GM23338 (cell line): ENCODE results near the gene KRT1. TPM values are rescaled to one million over a fixed set of nuclear protein-coding genes. Genes with fewer than 3 reads are reported as not detected.

Experiments used
- ATAC-seq: fragments of 200-7000 bp; cut with Tn5 transposase; 3 replicates; pipeline ENCODE4 v1.9.1; 2020
- DNase-seq: peaks from one replicate; pipeline ENCODE4 v3.0.0-alpha.2; 2015; ENCODE audit warnings: low spot score
- H2AFZ ChIP-seq: fragments of 200-600 bp; sonication (generic); 2 replicates; pipeline ENCODE4 v1.8.0; 2016; ENCODE audit warnings: antibody characterized with exemption, mild to moderate bottlenecking, moderate library complexity
- H3F3A ChIP-seq: fragments of 200-600 bp; sonication (generic); replicated peaks from 2 replicates; pipeline ENCODE4 v1.8.0; 2017; ENCODE audit warnings: antibody characterized with exemption, mixed run types, low read depth
- H3K27ac ChIP-seq: fragments of 200-600 bp; sonication (generic); 2 replicates; pipeline ENCODE4 v1.6.1; 2016; ENCODE audit warnings: low read depth
- H3K27me3 ChIP-seq: fragments of 200-600 bp; sonication (generic); 2 replicates; pipeline ENCODE4 v1.8.0; 2016; ENCODE audit warnings: mild to moderate bottlenecking, mixed run types, moderate library complexity; ENCODE audit not compliant: insufficient read depth
- H3K36me3 ChIP-seq: fragments of 200-600 bp; sonication (generic); 2 replicates; pipeline ENCODE4 v1.8.0; 2016; ENCODE audit warnings: mild to moderate bottlenecking; ENCODE audit not compliant: insufficient read depth
- H3K4me1 ChIP-seq: fragments of 200-600 bp; sonication (generic); 2 replicates; pipeline ENCODE4 v1.8.0; 2016; ENCODE audit warnings: mild to moderate bottlenecking, moderate library complexity; ENCODE audit not compliant: insufficient read depth
- H3K4me2 ChIP-seq: fragments of 200-600 bp; sonication (generic); 2 replicates; pipeline ENCODE4 v1.7.1; 2017; ENCODE audit warnings: mixed run types
- H3K4me3 ChIP-seq: fragments of 200-600 bp; sonication (generic); 2 replicates; pipeline ENCODE4 v1.6.1; 2016; ENCODE audit warnings: mixed run types
- H3K79me2 ChIP-seq: fragments of 200-600 bp; sonication (generic); replicated peaks from 2 replicates; pipeline ENCODE4 v1.8.0; 2017; ENCODE audit warnings: mild to moderate bottlenecking; ENCODE audit not compliant: insufficient read depth
- H3K9me2 ChIP-seq: fragments of 200-600 bp; sonication (generic); 2 replicates; pipeline ENCODE4 v1.8.0; 2017; ENCODE audit not compliant: insufficient read depth
- H4K20me1 ChIP-seq: fragments of 200-600 bp; sonication (generic); replicated peaks from 2 replicates; pipeline ENCODE4 v1.8.0; 2017; ENCODE audit warnings: mild to moderate bottlenecking; ENCODE audit not compliant: insufficient read depth
- H3K27ac Mint-ChIP-seq: 2 replicates; pipeline ENCODE4 v1.8.0; 2020; ENCODE audit warnings: inconsistent platforms, mild to moderate bottlenecking, moderate library complexity, mixed read lengths
- H3K27me3 Mint-ChIP-seq: 3 replicates; pipeline ENCODE4 v1.8.0; 2022; ENCODE audit warnings: low read depth, mild to moderate bottlenecking, moderate library complexity, mixed read lengths, inconsistent platforms; ENCODE audit not compliant: insufficient read depth, poor library complexity
- H3K36me3 Mint-ChIP-seq: 3 replicates; pipeline ENCODE4 v1.8.0; 2021; ENCODE audit warnings: low read depth, mild to moderate bottlenecking, inconsistent platforms, moderate library complexity, mixed read lengths
- H3K4me1 Mint-ChIP-seq: 3 replicates; pipeline ENCODE4 v1.8.0; 2020; ENCODE audit warnings: mild to moderate bottlenecking, inconsistent platforms, mixed read lengths
- H3K4me3 Mint-ChIP-seq: 3 replicates; pipeline ENCODE4 v1.8.0; 2021; ENCODE audit warnings: moderate library complexity, mild to moderate bottlenecking, inconsistent platforms, mixed read lengths
- H3K9me3 Mint-ChIP-seq: 3 replicates; pipeline ENCODE4 v1.8.0; 2020; ENCODE audit warnings: moderate library complexity, mild to moderate bottlenecking, inconsistent platforms, mixed read lengths
- CREB1 ChIP-seq: fragments of 250-450 bp; sonication (Bioruptor Pico); IDR thresholded peaks from 2 replicates; pipeline ENCODE4 v1.5.0; 2020; ENCODE audit warnings: low read depth, mild to moderate bottlenecking, moderate library complexity
- CTCF ChIP-seq, 2 experiments: fragments of 200-600 bp in 1 of 2; sonication (generic) in 1 of 2; conservative IDR thresholded peaks; 2 replicates each; pipeline versions ENCODE4 v1.5.1 to v1.6.1; 2016 to 2017; ENCODE audit warnings: antibody characterized with exemption in 2 of 2, low read depth in 2 of 2, mild to moderate bottlenecking in 2 of 2, moderate library complexity in 1 of 2
- ETS1 ChIP-seq: IDR thresholded peaks from 2 replicates; pipeline ENCODE4 v1.6.1; 2016; ENCODE audit warnings: antibody characterized with exemption
- EZH2 ChIP-seq: fragments of 200-600 bp; sonication (generic); IDR thresholded peaks from one replicate; pipeline ENCODE4 v1.8.0; 2017; ENCODE audit warnings: antibody characterized with exemption, mild to moderate bottlenecking, low read depth; ENCODE audit not compliant: unreplicated experiment
- EZH2phosphoT487 ChIP-seq: fragments of 200-600 bp; sonication (generic); IDR thresholded peaks from one replicate; pipeline ENCODE4 v1.8.1; 2018; ENCODE audit warnings: antibody characterized with exemption; ENCODE audit not compliant: unreplicated experiment
- JUNB ChIP-seq: IDR thresholded peaks from one replicate; pipeline ENCODE4 v1.6.1; 2016; ENCODE audit warnings: antibody characterized with exemption; ENCODE audit not compliant: unreplicated experiment
- NANOG ChIP-seq: IDR thresholded peaks from 2 replicates; pipeline ENCODE4 v1.6.1; 2016; ENCODE audit warnings: antibody characterized with exemption, borderline replicate concordance
- STAT1 ChIP-seq: IDR thresholded peaks from one replicate; pipeline ENCODE4 v1.6.1; 2016; ENCODE audit warnings: antibody characterized with exemption; ENCODE audit not compliant: unreplicated experiment
- ZNF331 ChIP-seq: fragments of 250-450 bp; sonication (Bioruptor Pico); IDR thresholded peaks from 2 replicates; pipeline ENCODE4 v1.5.0; 2020; ENCODE audit warnings: low read depth, mild to moderate bottlenecking, moderate library complexity
- ZNF462 ChIP-seq: fragments of 250-450 bp; sonication (Bioruptor Pico); IDR thresholded peaks from 2 replicates; pipeline ENCODE4 v1.5.0; 2020; ENCODE audit warnings: mild to moderate bottlenecking, moderate library complexity
- polyA plus RNA-seq: library from polyadenylated mRNA; unstranded; fragments of >200 nt; fragmentation: Nextera tagmentation; extraction: Ambion mirVana; gene quantifications from 2 replicates; pipeline ENCODE4 v1.2.1, GENCODE V29; 2016
- total RNA-seq: library from RNA; depleted of rRNA; stranded (reverse); fragments of >200 nt; shearing (Covaris generic); gene quantifications from 2 replicates; pipeline ENCODE4 v1.2.3, GENCODE V29; 2014

The KRT1 gene
- total and polyA plus RNA-seq, 2 experiments from 2014 or later, result not detected

GRCh38 chr12:52676163-52676562 lies 4.0 kb downstream of the KRT1 start:
- no peaks in the 10 kb centered on the region for H3F3A ChIP-seq
- peaks cover 9% of the 10 kb centered on the region; the same call in 1 of the 2 replicates for H3K9me2 ChIP-seq
- no peaks in the 10 kb centered on the region for H3K27me3 Mint-ChIP-seq
- no peak overlapping the region for H2AFZ ChIP-seq
- no peak overlapping the region for H3K4me3 ChIP-seq
- H3K27ac Mint-ChIP-seq, result no peak overlapping the region
- H3K4me1 Mint-ChIP-seq, result no peaks in the 10 kb centered on the region
- H3K4me1 ChIP-seq, result no peaks in the 10 kb centered on the region
- H3K27ac ChIP-seq, result no peak overlapping the region
- H3K36me3 ChIP-seq, result no peaks in the 10 kb centered on the region
- H3K36me3 Mint-ChIP-seq, result no peaks in the 10 kb centered on the region
- DNase-seq (no peak), ATAC-seq (no peak)
- no peak overlapping the region for H3K4me2 ChIP-seq
- H3K4me3 Mint-ChIP-seq, result no peak overlapping the region
- TF ChIP-seq ZNF331 (no peak), ETS1 (no peak)
- no peaks in the 10 kb centered on the region for H4K20me1 ChIP-seq
- no peaks in the 10 kb centered on the region for H3K79me2 ChIP-seq
- H3K9me3 Mint-ChIP-seq, result no peaks in the 10 kb centered on the region
- no peaks in the 10 kb centered on the region for H3K27me3 ChIP-seq

GRCh38 chr12:52675301-52675701 lies 4.9 kb downstream of the KRT1 start:
- no peaks in the 10 kb centered on the region for H3K9me3 Mint-ChIP-seq
- Histone ChIP-seq H3K4me3 (no peak overlapping the region), H3K4me1 (no peaks in the 10 kb centered on the region), H3K79me2 (no peaks in the 10 kb centered on the region), H3F3A (no peaks in the 10 kb centered on the region), H3K9me2 (peaks cover 9% of the 10 kb centered on the region; the same call in 1 of the 2 replicates), H3K36me3 (no peaks in the 10 kb centered on the region), H4K20me1 (no peaks in the 10 kb centered on the region), H3K27me3 (no peaks in the 10 kb centered on the region), H3K27ac (no peak overlapping the region), H3K4me2 (no peak overlapping the region), H2AFZ (no peak overlapping the region)
- no peak overlapping the region for H3K4me3 Mint-ChIP-seq
- no peaks in the 10 kb centered on the region for H3K27me3 Mint-ChIP-seq
- ATAC-seq, result no peak
- H3K36me3 Mint-ChIP-seq, result no peaks in the 10 kb centered on the region
- no peak overlapping the region for H3K27ac Mint-ChIP-seq
- no peak for DNase-seq
- no peaks in the 10 kb centered on the region for H3K4me1 Mint-ChIP-seq
- no peak for TF ChIP-seq NANOG
- no peak for TF ChIP-seq ZNF462 (CRISPR knock-in tag)
- no peak for TF ChIP-seq JUNB
- TF ChIP-seq CREB1 (CRISPR knock-in tag), result no peak
- no peak for TF ChIP-seq EZH2
- TF ChIP-seq ETS1, result no peak
- TF ChIP-seq STAT1, result no peak
- no peak for TF ChIP-seq ZNF331
- TF ChIP-seq CTCF (conservative IDR thresholded peaks at IDR 0.05; ENCODE audit: low read depth in 2 of 2), result no peak
- no peak for TF ChIP-seq EZH2phosphoT487
